WI38 (cell line): ENCODE results near the gene SHANK1.
"Not testable (repeated sequence)": the region's sequence is repeated elsewhere in the genome, so short reads cannot be mapped to it uniquely, and the experiment has no call there.

Source experiments
- H3K4me3 ChIP-seq: 2 replicates; pipeline ENCODE4 v1.5.1; 2011; ENCODE audit warnings: low read depth, mild to moderate bottlenecking, control low read depth, low read length
- TF ChIP-seq, protein P1 (sequence below): IDR thresholded peaks from 2 replicates; pipeline ENCODE4 v1.5.1; 2012; ENCODE audit warnings: low read depth, mild to moderate bottlenecking, control low read depth, low read length

SHANK1 gene

DNA sequence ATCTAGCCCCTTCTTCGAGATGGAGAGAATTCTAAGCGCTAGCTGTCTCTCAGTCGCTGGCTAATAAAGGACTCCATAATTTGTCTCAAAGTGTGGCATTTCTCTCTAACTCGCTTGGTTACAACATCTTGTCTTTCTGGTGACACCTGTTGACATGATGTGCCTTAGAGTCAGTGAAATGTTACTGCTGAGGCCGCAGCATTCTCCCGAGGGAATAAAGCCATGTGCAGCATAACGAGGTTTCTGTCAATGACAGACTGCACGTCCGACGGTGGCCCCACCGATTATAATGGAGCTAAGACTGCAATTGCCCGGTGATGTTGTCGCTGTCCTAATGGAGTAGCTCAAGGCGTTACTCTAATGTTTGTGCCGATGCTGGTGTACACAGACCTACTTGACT, 30.4 kb upstream of the SHANK1 start:
- TF ChIP-seq, protein P1, sequence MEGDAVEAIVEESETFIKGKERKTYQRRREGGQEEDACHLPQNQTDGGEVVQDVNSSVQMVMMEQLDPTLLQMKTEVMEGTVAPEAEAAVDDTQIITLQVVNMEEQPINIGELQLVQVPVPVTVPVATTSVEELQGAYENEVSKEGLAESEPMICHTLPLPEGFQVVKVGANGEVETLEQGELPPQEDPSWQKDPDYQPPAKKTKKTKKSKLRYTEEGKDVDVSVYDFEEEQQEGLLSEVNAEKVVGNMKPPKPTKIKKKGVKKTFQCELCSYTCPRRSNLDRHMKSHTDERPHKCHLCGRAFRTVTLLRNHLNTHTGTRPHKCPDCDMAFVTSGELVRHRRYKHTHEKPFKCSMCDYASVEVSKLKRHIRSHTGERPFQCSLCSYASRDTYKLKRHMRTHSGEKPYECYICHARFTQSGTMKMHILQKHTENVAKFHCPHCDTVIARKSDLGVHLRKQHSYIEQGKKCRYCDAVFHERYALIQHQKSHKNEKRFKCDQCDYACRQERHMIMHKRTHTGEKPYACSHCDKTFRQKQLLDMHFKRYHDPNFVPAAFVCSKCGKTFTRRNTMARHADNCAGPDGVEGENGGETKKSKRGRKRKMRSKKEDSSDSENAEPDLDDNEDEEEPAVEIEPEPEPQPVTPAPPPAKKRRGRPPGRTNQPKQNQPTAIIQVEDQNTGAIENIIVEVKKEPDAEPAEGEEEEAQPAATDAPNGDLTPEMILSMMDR = no peak
- H3K4me3 ChIP-seq = no peak overlapping the region

DNA sequence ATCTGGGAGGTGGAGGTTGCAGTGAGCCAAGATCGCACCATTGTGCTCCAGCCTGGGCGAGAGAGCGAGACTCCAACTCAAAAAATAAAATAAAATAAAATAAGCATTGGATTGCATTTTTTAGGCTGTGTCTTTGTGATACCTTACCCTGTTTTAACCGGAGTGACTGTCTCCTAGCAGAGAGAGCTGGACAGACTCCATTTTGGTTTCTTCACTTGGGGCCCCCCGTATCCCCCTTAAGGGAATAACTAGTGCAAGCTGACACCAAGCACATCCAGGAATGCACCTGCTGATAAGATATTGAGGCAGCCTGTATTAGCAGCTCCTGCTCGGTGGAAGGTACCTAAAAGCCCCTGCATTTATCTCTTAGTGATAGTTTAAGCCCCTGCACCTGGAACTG, 29.9 kb upstream of the SHANK1 start:
- TF ChIP-seq, protein P1 = no peak
- H3K4me3 ChIP-seq = no peak overlapping the region

DNA sequence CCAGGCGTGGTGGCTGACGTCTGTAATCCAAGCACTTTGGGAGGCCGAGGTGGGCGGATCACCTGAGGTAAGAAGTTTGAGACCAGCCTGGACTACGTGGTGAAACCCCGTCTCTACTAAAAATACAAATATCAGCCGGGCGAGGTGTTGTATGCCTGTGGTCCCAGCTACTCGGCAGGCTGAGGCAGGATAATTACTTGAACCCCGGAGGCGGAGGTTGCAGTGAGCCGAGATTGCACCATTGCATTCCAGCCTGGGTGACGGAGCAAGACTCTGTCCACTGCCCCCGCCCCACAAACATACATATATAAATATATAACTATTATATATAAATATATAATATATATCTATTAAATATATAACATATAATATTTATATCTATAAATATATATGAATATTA, 27.5 kb upstream of the SHANK1 start:
- H3K4me3 ChIP-seq = not testable (repeated sequence)

DNA sequence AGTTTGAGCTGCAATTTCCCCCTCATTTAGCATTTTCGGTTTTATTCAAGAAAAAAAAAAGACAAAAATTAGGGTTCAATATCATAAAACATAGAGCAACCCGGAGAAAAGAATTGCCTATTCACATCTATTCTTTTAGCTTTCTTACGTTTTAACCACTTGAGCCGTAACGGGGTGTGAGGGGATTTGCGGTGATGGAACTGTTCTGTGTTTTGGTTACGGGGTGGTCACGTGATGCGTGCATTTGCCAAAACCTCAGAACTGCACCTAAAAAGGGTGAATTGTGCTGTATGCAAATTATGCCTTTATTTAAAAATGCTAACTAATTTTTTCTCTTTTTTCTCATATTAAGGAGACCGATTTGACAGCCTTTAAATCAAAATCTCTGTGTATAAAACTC, 25.6 kb upstream of the SHANK1 start:
- TF ChIP-seq, protein P1 = no peak
- H3K4me3 ChIP-seq = no peak overlapping the region

DNA sequence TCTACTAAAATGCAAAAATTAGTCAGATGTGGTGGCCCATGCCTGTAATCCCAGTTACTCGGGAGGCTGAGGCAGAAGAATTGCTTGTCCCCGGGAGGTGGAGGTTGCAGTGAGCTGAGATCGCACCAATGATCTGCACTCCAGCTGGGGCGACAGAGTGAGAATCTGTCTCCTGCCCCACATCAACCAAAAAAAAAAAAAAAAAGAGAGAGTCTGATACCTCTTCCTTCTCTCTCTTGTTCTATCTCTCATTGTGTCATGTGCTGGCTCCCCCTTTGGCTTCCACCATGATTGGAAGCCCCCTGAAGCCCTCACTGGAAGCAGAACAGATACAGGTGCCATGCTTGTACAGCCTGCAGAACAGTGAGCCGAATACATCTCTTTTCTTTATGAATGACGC, 23.9 kb upstream of the SHANK1 start:
- H3K4me3 ChIP-seq = no peak overlapping the region
- TF ChIP-seq, protein P1 = no peak

DNA sequence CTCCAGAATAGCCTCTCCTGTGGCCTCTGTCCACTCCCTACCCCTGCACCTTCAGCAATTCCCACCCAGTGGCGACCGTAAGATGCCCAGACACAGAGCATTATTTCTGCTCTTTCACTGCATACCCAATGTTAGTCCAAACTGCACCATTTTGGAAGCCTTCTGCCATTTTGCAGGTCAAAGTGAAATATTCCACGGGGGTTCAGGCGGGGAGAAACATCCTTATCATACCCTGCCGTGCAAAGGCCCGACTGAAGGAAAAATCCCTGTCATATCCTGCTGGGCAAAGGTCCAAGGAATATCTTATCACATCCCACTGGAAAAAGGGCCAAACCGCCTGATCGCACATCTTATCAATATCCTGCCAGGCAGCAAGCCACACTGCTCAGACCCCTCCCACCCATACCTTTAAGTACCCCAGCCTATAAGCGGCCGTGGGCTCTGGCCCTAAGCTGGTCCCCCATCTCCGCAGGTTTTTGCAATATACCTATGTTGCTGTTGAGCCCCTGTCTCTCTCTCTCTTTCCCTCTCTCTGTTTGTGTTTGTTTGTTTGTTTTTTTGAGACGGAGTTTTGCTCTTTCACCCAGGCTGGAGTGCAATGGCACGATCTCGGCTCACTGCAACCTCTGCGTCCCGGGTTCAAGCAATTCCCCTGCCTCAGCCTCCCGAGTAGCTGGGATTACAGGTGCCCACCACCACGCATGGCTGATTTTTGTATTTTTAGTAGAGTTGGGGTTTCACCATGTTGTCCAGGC, 21.8 kb upstream of the SHANK1 start:
- no peak overlapping the region for H3K4me3 ChIP-seq
- TF ChIP-seq, protein P1 = no peak

DNA sequence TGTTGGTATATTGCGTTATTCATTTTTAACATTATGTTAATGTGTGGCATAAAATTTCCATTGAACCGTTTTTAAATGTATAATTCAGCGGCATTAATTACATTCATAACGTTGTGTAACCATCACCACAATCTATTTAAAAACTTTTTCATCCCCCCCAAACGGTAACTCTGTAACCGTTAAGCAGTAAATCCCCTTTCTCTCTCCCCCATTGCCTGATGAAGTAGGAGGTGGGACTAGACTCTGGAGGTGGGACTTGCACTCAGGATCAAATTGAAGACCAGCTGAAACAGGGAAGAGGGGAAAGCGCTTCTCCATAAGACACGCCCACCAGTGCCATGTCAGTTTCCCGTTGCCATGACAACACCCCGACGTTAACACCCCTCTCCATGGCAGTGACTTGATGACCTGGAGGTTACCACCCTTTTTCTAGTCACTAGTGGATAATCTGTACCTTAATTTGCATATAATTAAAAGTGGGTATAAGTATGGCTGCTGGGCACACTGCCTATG, 20.4 kb upstream of the SHANK1 start:
- TF ChIP-seq, protein P1 = no peak
- no peak overlapping the region for H3K4me3 ChIP-seq
